Liver (tissue), 9 donors: ENCODE data around the gene SIGLEC6. TPM values are rescaled to one million over a fixed set of nuclear protein-coding genes. Genes with fewer than 3 reads are reported as not detected.

Experiments used
- DNase-seq: peaks from one replicate; pipeline ENCODE4 v3.0.0-alpha.2; 2017; ENCODE audit warnings: low spot score
- H3K27ac ChIP-seq, 2 donors: one replicate each; pipeline ENCODE4 v1.7.0; 2013; ENCODE audit warnings: inconsistent platforms in 2 of 2, low read length in 2 of 2, control low read depth in 1 of 2, low read depth in 1 of 2, mild to moderate bottlenecking in 1 of 2
- H3K27me3 ChIP-seq, 4 donors: one replicate each; pipeline versions ENCODE4 v1.6.1 to v1.7.0; 2013; ENCODE audit warnings: low read length in 3 of 4, inconsistent platforms in 1 of 4, mild to moderate bottlenecking in 1 of 4, moderate library complexity in 1 of 4; ENCODE audit not compliant: control insufficient read depth in 4 of 4, insufficient read depth in 4 of 4
- H3K36me3 ChIP-seq, 4 donors: one replicate each; pipeline versions ENCODE4 v1.6.1 to v1.7.0; 2013; ENCODE audit warnings: low read length in 3 of 4, mild to moderate bottlenecking in 3 of 4, low read depth in 1 of 4, moderate library complexity in 1 of 4; ENCODE audit not compliant: control insufficient read depth in 4 of 4, insufficient read depth in 3 of 4
- H3K4me1 ChIP-seq, 4 donors: one replicate each; pipeline versions ENCODE4 v1.6.1 to v1.7.0; 2013; ENCODE audit warnings: low read length in 3 of 4, mild to moderate bottlenecking in 3 of 4, moderate library complexity in 1 of 4; ENCODE audit not compliant: control insufficient read depth in 4 of 4, insufficient read depth in 4 of 4
- H3K4me3 ChIP-seq, 3 donors: one replicate each; pipeline versions ENCODE4 v1.6.1 to v1.7.0; 2013; ENCODE audit warnings: low read length in 3 of 3, control low read depth in 1 of 3, low read depth in 1 of 3, mild to moderate bottlenecking in 1 of 3
- H3K9ac ChIP-seq, 2 donors: one replicate each; pipeline ENCODE4 v1.7.0; 2013; ENCODE audit warnings: low read length in 2 of 2, mild to moderate bottlenecking in 2 of 2, moderate library complexity in 2 of 2, control low read depth in 1 of 2, low read depth in 1 of 2
- H3K9me3 ChIP-seq, 4 donors: one replicate each; pipeline versions ENCODE4 v1.6.1 to v1.7.0; 2013; ENCODE audit warnings: low read length in 3 of 4; ENCODE audit not compliant: control insufficient read depth in 4 of 4
- ATF3 ChIP-seq: IDR thresholded peaks from 2 replicates; pipeline ENCODE4 v1.6.1; 2016; ENCODE audit warnings: antibody characterized with exemption
- EGR1 ChIP-seq, 2 donors: IDR thresholded peaks; 2 replicates each; pipeline ENCODE4 v1.6.1; 2016 to 2018; ENCODE audit warnings: antibody characterized with exemption in 2 of 2, low read depth in 2 of 2
- FOXA1 ChIP-seq: IDR thresholded peaks from 2 replicates; pipeline ENCODE4 v1.6.1; 2016; ENCODE audit warnings: antibody characterized with exemption
- FOXA2 ChIP-seq: IDR thresholded peaks from 2 replicates; pipeline ENCODE4 v1.6.1; 2016; ENCODE audit warnings: antibody characterized with exemption
- GABPA ChIP-seq, 2 donors: IDR thresholded peaks in 1 of 2; conservative IDR thresholded peaks in 1 of 2; 2 replicates each; pipeline ENCODE4 v1.6.1; 2016; ENCODE audit warnings: antibody characterized with exemption in 2 of 2, mild to moderate bottlenecking in 1 of 2, moderate library complexity in 1 of 2
- HNF4A ChIP-seq, 2 donors: conservative IDR thresholded peaks; 2 replicates each; pipeline ENCODE4 v1.6.1; 2016; ENCODE audit warnings: antibody characterized with exemption in 2 of 2, mild to moderate bottlenecking in 2 of 2
- HNF4G ChIP-seq: IDR thresholded peaks from 2 replicates; pipeline ENCODE4 v1.6.1; 2016; ENCODE audit warnings: antibody characterized with exemption
- JUND ChIP-seq, 2 donors: IDR thresholded peaks; 2 replicates each; pipeline ENCODE4 v1.6.1; 2016; ENCODE audit warnings: antibody characterized with exemption in 2 of 2
- MAX ChIP-seq: IDR thresholded peaks from 2 replicates; pipeline ENCODE4 v1.6.1; 2016; ENCODE audit warnings: antibody characterized with exemption
- NR2F2 ChIP-seq: IDR thresholded peaks from 2 replicates; pipeline ENCODE4 v1.6.1; 2016; ENCODE audit warnings: antibody characterized with exemption
- RAD21 ChIP-seq, 2 donors: IDR thresholded peaks; 2 replicates each; pipeline ENCODE4 v1.6.1; 2016; ENCODE audit warnings: antibody characterized with exemption in 2 of 2, mild to moderate bottlenecking in 2 of 2
- RXRA ChIP-seq, 2 donors: IDR thresholded peaks; 2 replicates each; pipeline ENCODE4 v1.6.1; 2017 to 2018; ENCODE audit warnings: antibody characterized with exemption in 2 of 2, mild to moderate bottlenecking in 1 of 2
- SP1 ChIP-seq: IDR thresholded peaks from 2 replicates; pipeline ENCODE4 v1.6.1; 2018; ENCODE audit warnings: antibody characterized with exemption, mild to moderate bottlenecking
- WGBS: extraction: QIAGEN DNeasy Blood & Tissue Kit; methylation state at CpG from one replicate; pipeline ENCODE4 v1.1.7; 2013; 5-methylcytosine and 5-hydroxymethylcytosine counted together
- polyA plus RNA-seq, 2 donors: library from polyadenylated mRNA; stranded (reverse) in 1 of 2; unstranded in 1 of 2; fragments of 200-250 nt in 1 of 2; fragments of >200 nt in 1 of 2; fragmentation: Nextera tagmentation in 1 of 2; extraction: Ambion mirVana in 1 of 2; gene quantifications; one replicate each; pipeline versions ENCODE4 v1.2.1 to v1.2.3, GENCODE V29; 2013 to 2015
- total RNA-seq, 2 donors: library from RNA; depleted of rRNA; stranded (reverse); fragments of >200 nt; gene quantifications; one replicate each; pipeline ENCODE4 v1.2.3, GENCODE V29; 2014
- TF ChIP-seq, protein P1 (sequence below): IDR thresholded peaks from 2 replicates; pipeline ENCODE4 v1.6.1; 2016; ENCODE audit warnings: antibody characterized with exemption, mild to moderate bottlenecking
- donor health status: healthy.
- donor health status: healthy.
- donor health status: healthy.
- donor health status: healthy.
- donor health status: healthy.

SIGLEC6 gene
- total and polyA plus RNA-seq, 4 donors, result 0.08 to 0.47 (median 0.08) TPM; not detected in 1

- DNase-seq, result no peak
Observed at GRCh38 chr19:51559240-51559639, 27.8 kb upstream of the SIGLEC6 start.

GRCh38 chr19:51552996-51553725 is 21.7 kb upstream of the SIGLEC6 start:
- Histone ChIP-seq H3K9me3 (peaks cover 0 to 12% (median under 1%) of the 10 kb centered on the region in 4 donors), H3K9ac (no peak overlapping the region), H3K4me1 (no peaks in the 10 kb centered on the region), H3K36me3 (no peaks in the 10 kb centered on the region), H3K27me3 (peaks cover 0 to 7% (median 2%) of the 10 kb centered on the region in 4 donors), H3K27ac (no peak overlapping the region), H3K4me3 (no peak overlapping the region)
- peak; percentile 86 for DNase-seq
- TF ChIP-seq, protein P1, sequence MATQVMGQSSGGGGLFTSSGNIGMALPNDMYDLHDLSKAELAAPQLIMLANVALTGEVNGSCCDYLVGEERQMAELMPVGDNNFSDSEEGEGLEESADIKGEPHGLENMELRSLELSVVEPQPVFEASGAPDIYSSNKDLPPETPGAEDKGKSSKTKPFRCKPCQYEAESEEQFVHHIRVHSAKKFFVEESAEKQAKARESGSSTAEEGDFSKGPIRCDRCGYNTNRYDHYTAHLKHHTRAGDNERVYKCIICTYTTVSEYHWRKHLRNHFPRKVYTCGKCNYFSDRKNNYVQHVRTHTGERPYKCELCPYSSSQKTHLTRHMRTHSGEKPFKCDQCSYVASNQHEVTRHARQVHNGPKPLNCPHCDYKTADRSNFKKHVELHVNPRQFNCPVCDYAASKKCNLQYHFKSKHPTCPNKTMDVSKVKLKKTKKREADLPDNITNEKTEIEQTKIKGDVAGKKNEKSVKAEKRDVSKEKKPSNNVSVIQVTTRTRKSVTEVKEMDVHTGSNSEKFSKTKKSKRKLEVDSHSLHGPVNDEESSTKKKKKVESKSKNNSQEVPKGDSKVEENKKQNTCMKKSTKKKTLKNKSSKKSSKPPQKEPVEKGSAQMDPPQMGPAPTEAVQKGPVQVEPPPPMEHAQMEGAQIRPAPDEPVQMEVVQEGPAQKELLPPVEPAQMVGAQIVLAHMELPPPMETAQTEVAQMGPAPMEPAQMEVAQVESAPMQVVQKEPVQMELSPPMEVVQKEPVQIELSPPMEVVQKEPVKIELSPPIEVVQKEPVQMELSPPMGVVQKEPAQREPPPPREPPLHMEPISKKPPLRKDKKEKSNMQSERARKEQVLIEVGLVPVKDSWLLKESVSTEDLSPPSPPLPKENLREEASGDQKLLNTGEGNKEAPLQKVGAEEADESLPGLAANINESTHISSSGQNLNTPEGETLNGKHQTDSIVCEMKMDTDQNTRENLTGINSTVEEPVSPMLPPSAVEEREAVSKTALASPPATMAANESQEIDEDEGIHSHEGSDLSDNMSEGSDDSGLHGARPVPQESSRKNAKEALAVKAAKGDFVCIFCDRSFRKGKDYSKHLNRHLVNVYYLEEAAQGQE, result peak; percentile 99
- TF ChIP-seq EGR1 (IDR thresholded peaks at IDR 0.05; ENCODE audit: low read depth in 2 of 2), result no peak
- 7% methylated on average over 20 of the region's 20 CpGs for WGBS

More at GRCh38 chr19:51559240-51559639, 27.8 kb upstream of the SIGLEC6 start:
- Histone ChIP-seq H3K4me1 (no peaks in the 10 kb centered on the region), H3K9ac (no peak overlapping the region), H3K4me3 (no peak overlapping the region), H3K27me3 (peaks cover 0 to 5% (median 3%) of the 10 kb centered on the region in 4 donors), H3K27ac (no peak overlapping the region), H3K36me3 (no peaks in the 10 kb centered on the region), H3K9me3 (peaks cover 0 to 11% (median 1%) of the 10 kb centered on the region in 4 donors)
- WGBS, result 43% methylated on average over 1 of the region's 1 CpG
- no peak for TF ChIP-seq FOXA1
- TF ChIP-seq FOXA2, result no peak
- no peak for TF ChIP-seq ATF3
- TF ChIP-seq, protein P1, result no peak
- no peak for TF ChIP-seq HNF4A (conservative IDR thresholded peaks at IDR 0.05)
- no peak for TF ChIP-seq RXRA (IDR thresholded peaks at IDR 0.05)
- no peak for TF ChIP-seq JUND (IDR thresholded peaks at IDR 0.05)

- 5% methylated on average over 1 of the region's 1 CpG for WGBS
- Histone ChIP-seq H3K27ac (no peak overlapping the region), H3K4me3 (no peak overlapping the region), H3K27me3 (peaks cover 0 to 7% (median 2%) of the 10 kb centered on the region in 4 donors), H3K9me3 (peaks cover 0 to 12% (median under 1%) of the 10 kb centered on the region in 4 donors), H3K9ac (no peak overlapping the region), H3K4me1 (no peaks in the 10 kb centered on the region), H3K36me3 (no peaks in the 10 kb centered on the region)
- TF ChIP-seq RXRA (IDR thresholded peaks at IDR 0.05), result no peak
- TF ChIP-seq NR2F2, result no peak
- TF ChIP-seq GABPA (IDR thresholded peaks at IDR 0.05 in 1 of 2, conservative IDR thresholded peaks at IDR 0.05 in 1 of 2), result no peak
- TF ChIP-seq, protein P1, result no peak
- no peak for TF ChIP-seq JUND (IDR thresholded peaks at IDR 0.05)
- no peak for TF ChIP-seq RAD21 (IDR thresholded peaks at IDR 0.05)
- no peak for TF ChIP-seq HNF4A (conservative IDR thresholded peaks at IDR 0.05)
- TF ChIP-seq FOXA1, result no peak
- TF ChIP-seq HNF4G, result no peak
- no peak for TF ChIP-seq FOXA2
- no peak for TF ChIP-seq MAX
- no peak for TF ChIP-seq ATF3
- TF ChIP-seq SP1, result no peak
- no peak for DNase-seq
Observed at GRCh38 chr19:51552608-51552995, 21.1 kb upstream of the SIGLEC6 start.
